Gastrocnemius medialis (tissue), 4 donors: ENCODE data around the gene PBX1. TPM values are rescaled to one million over a fixed set of nuclear protein-coding genes. Genes with fewer than 3 reads are reported as not detected.

Source experiments
- ATAC-seq, 2 donors: fragments of 150-250 bp; one replicate each; pipeline ENCODE4 v1.9.1; 2016
- DNase-seq, 2 donors: peaks; one replicate each; pipeline ENCODE4 v3.0.0-alpha.2; 2019
- H3K27ac ChIP-seq, 4 donors: fragments of 200-600 bp; sonication (generic); 1 replicate in 1 of 4; 2 replicates in 3 of 4; pipeline ENCODE4 v1.5.1; 2016 to 2018; ENCODE audit warnings: mild to moderate bottlenecking in 2 of 4, moderate library complexity in 1 of 4
- H3K27me3 ChIP-seq, 3 donors: fragments of 200-600 bp; sonication (generic) in 2 of 3; 1 replicate in 1 of 3; 2 replicates in 2 of 3; pipeline versions ENCODE4 v1.5.1 to v1.6.0; 2016 to 2019; ENCODE audit warnings: mild to moderate bottlenecking in 1 of 3, moderate library complexity in 1 of 3
- H3K36me3 ChIP-seq, 2 donors: fragments of 200-600 bp; sonication (generic) in 1 of 2; one replicate each; pipeline ENCODE4 v1.5.1; 2017 to 2018
- H3K4me1 ChIP-seq, 2 donors: fragments of 200-600 bp; sonication (generic) in 1 of 2; one replicate each; pipeline ENCODE4 v1.5.1; 2016 to 2017; ENCODE audit warnings: mild to moderate bottlenecking in 2 of 2
- H3K4me3 ChIP-seq, 4 donors: fragments of 200-600 bp; sonication (generic) in 3 of 4; 1 replicate in 1 of 4; 2 replicates in 3 of 4; pipeline ENCODE4 v1.5.1; 2016 to 2019; ENCODE audit warnings: mild to moderate bottlenecking in 2 of 4
- H3K9me3 ChIP-seq, 3 donors: fragments of 200-600 bp; sonication (generic) in 2 of 3; 1 replicate in 1 of 3; 2 replicates in 2 of 3; pipeline ENCODE4 v1.5.1; 2016 to 2019
- POLR2A ChIP-seq, 2 donors: fragments of 450-650 bp; IDR thresholded peaks; one replicate each; pipeline ENCODE4 v1.6.1; 2017; ENCODE audit warnings: antibody characterized with exemption in 2 of 2, mild to moderate bottlenecking in 2 of 2, moderate library complexity in 2 of 2
- in situ Hi-C, 4 donors: fragments of 200-750 bp; cut with MboI; loops; one replicate each; pipeline versions ENCODE4 v1.15.0 to v1.8.0; 2017; ENCODE audit warnings: low sequenced_read_pairs in 4 of 4
- intact Hi-C: fragments of 100-400 bp; cut with DNase I; formaldehyde crosslinking; loops from one replicate; pipeline ENCODE4 v1.15.1; 2023; ENCODE audit warnings: low total_unique reads
- total RNA-seq, 4 donors: library from RNA; depleted of rRNA; stranded (reverse); fragments of >200 nt; gene quantifications; one replicate each; pipeline versions ENCODE4 v1.1.0 to v1.2.3, GENCODE V29; 2016
- TF ChIP-seq, protein P1 (sequence below), 5 experiments: fragments of 450-650 bp in 3 of 5; fragments of 200-600 bp in 2 of 5; sonication (generic) in 2 of 5; IDR thresholded peaks in 4 of 5; conservative IDR thresholded peaks in 1 of 5; 1 replicate in 4 of 5; 2 replicates in 1 of 5; pipeline ENCODE4 v1.5.1; 2016 to 2019; ENCODE audit warnings: antibody characterized with exemption in 5 of 5, mild to moderate bottlenecking in 3 of 5, moderate library complexity in 3 of 5

The PBX1 gene
- total RNA-seq, 4 donors from 2014 or later: 21.7 to 36.5 (median 29.0) TPM

GRCh38 chr1:164560121-164560541 lies 1.1 kb downstream of the PBX1 start:
- Histone ChIP-seq H3K9me3 (no peaks in the 10 kb centered on the region), H3K36me3 (no peaks in the 10 kb centered on the region), H3K4me3 (peak overlapping the region; percentile 72 to 94 (median 82)), H3K27ac (peak overlapping the region; percentile 89 to 92 (median 90)), H3K27me3 (no peaks in the 10 kb centered on the region), H3K4me1 (peaks cover 27 to 31% of the 10 kb centered on the region in 2 donors)
- TF ChIP-seq, protein P1, sequence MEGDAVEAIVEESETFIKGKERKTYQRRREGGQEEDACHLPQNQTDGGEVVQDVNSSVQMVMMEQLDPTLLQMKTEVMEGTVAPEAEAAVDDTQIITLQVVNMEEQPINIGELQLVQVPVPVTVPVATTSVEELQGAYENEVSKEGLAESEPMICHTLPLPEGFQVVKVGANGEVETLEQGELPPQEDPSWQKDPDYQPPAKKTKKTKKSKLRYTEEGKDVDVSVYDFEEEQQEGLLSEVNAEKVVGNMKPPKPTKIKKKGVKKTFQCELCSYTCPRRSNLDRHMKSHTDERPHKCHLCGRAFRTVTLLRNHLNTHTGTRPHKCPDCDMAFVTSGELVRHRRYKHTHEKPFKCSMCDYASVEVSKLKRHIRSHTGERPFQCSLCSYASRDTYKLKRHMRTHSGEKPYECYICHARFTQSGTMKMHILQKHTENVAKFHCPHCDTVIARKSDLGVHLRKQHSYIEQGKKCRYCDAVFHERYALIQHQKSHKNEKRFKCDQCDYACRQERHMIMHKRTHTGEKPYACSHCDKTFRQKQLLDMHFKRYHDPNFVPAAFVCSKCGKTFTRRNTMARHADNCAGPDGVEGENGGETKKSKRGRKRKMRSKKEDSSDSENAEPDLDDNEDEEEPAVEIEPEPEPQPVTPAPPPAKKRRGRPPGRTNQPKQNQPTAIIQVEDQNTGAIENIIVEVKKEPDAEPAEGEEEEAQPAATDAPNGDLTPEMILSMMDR (IDR thresholded peaks at IDR 0.05 in 4 of 5, conservative IDR thresholded peaks at IDR 0.05 in 1 of 5): no peak
- no peak for TF ChIP-seq POLR2A (IDR thresholded peaks at IDR 0.05)
- intact Hi-C loops: loop anchor here (2.0 to 10.0 kb wide), 3 partner anchors 52 to 227 kb away; no protein-coding TSS in a partner anchor
- ATAC-seq (no peak), DNase-seq (no peak)
- in situ Hi-C loops: no loop called here

DNA sequence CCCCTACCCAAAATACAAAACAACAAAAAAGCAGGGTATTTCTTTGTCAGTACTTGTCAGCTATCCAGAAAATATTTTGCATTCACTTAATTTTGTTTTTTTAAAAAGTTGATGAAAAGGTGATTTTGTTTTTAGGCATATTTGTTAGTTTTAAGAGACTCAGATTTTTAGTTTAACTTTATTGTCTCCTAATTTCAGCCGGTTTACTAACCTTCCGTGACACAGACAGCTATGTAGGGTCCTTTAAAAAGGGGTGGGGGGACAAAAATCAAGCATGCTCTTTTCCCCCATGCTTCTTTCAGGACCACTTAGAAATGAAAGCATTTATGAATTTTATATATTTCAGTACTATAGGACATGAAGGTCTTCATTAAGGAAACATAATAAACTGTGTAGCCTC lies 1.6 kb downstream of the PBX1 start:
- TF ChIP-seq, protein P1 (IDR thresholded peaks at IDR 0.05 in 4 of 5, conservative IDR thresholded peaks at IDR 0.05 in 1 of 5): no peak
- no peak for TF ChIP-seq POLR2A (IDR thresholded peaks at IDR 0.05)
- in situ Hi-C loops: no loop called here
- H3K9me3 ChIP-seq: no peaks in the 10 kb centered on the region
- peak overlapping the region; percentile 89 to 92 (median 90) for H3K27ac ChIP-seq
- DNase-seq (no peak), ATAC-seq (no peak)
- peak overlapping the region; percentile 72 to 94 (median 82) for H3K4me3 ChIP-seq
- peaks cover 29 to 35% of the 10 kb centered on the region in 2 donors for H3K4me1 ChIP-seq
- H3K27me3 ChIP-seq: no peaks in the 10 kb centered on the region
- intact Hi-C loops: loop anchor here (2.0 to 10.0 kb wide), 3 partner anchors 52 to 226 kb away; no protein-coding TSS in a partner anchor
- H3K36me3 ChIP-seq: no peaks in the 10 kb centered on the region

DNA sequence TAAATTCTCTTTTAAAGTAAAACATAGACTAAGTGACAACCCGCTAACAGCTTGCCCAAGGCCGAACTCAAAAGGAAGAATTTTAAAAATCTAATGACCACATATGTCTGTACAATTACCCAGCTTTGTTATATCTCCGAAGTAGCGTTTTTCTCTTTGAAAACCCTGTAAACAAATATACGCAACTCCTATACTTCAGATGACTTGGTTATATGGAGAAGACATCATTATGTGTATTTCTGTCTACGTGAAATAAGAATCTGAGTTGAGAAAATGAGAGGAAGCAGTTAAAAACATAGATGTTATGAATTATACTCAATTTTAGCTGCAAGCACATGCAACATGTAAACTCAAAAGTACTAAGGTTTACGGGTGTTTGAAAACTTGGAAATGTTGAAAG lies 2.0 kb downstream of the PBX1 start:
- in situ Hi-C loops: no loop called here
- peak overlapping the region; percentile 89 to 92 (median 90) for H3K27ac ChIP-seq

GRCh38 chr1:164561472-164561871 lies 2.5 kb downstream of the PBX1 start:
- no peak for TF ChIP-seq POLR2A (IDR thresholded peaks at IDR 0.05)
- TF ChIP-seq, protein P1 (IDR thresholded peaks at IDR 0.05 in 4 of 5, conservative IDR thresholded peaks at IDR 0.05 in 1 of 5): no peak
- intact Hi-C loops (loop anchor here (2.0 to 10.0 kb wide), 3 partner anchors 51 to 225 kb away; no protein-coding TSS in a partner anchor), in situ Hi-C loops (no loop called here)
- H3K4me1 ChIP-seq: peaks cover 38 to 44% of the 10 kb centered on the region in 2 donors
- no peaks in the 10 kb centered on the region for H3K27me3 ChIP-seq
- peak overlapping the region; percentile 89 to 92 (median 90) for H3K27ac ChIP-seq
- no peak for DNase-seq
- H3K36me3 ChIP-seq: no peaks in the 10 kb centered on the region
- ATAC-seq: no peak
- peak overlapping the region; percentile 72 to 94 (median 82) for H3K4me3 ChIP-seq
- no peaks in the 10 kb centered on the region for H3K9me3 ChIP-seq

More for the DNA sequence above, 2.0 kb downstream of the PBX1 start:
- intact Hi-C loops: loop anchor here (2.0 to 10.0 kb wide), 3 partner anchors 51 to 226 kb away; no protein-coding TSS in a partner anchor
- DNase-seq (no peak), ATAC-seq (no peak)
- TF ChIP-seq POLR2A (IDR thresholded peaks at IDR 0.05): no peak
- TF ChIP-seq, protein P1 (IDR thresholded peaks at IDR 0.05 in 4 of 5, conservative IDR thresholded peaks at IDR 0.05 in 1 of 5): no peak
- H3K4me1 ChIP-seq: peaks cover 34 to 39% of the 10 kb centered on the region in 2 donors
- no peaks in the 10 kb centered on the region for H3K27me3 ChIP-seq
- no peaks in the 10 kb centered on the region for H3K9me3 ChIP-seq
- H3K36me3 ChIP-seq: no peaks in the 10 kb centered on the region
- H3K4me3 ChIP-seq: peak overlapping the region; percentile 72 to 94 (median 82)
